HCT116 (cell line): ENCODE measurements around the gene MAF.

ENCODE experiments used
- CEBPB ChIP-seq: IDR thresholded peaks from 2 replicates; pipeline ENCODE4 v1.6.1; 2012; ENCODE audit warnings: low read depth
- EZH2 ChIP-seq: fragments of 200-600 bp; sonication (generic); IDR thresholded peaks from 2 replicates; pipeline ENCODE4 v1.6.1; 2017; ENCODE audit warnings: antibody characterized with exemption, mixed run types
- MAX ChIP-seq: IDR thresholded peaks from 2 replicates; pipeline ENCODE4 v1.6.1; 2012
- POLR2A ChIP-seq: IDR thresholded peaks from 2 replicates; pipeline ENCODE4 v1.7.0; 2011; ENCODE audit warnings: borderline replicate concordance; ENCODE audit not compliant: insufficient read depth, insufficient read length; ENCODE audit errors: extremely low read depth
- ZBTB33 ChIP-seq: IDR thresholded peaks from 2 replicates; pipeline ENCODE4 v1.6.1; 2011; ENCODE audit warnings: mild to moderate bottlenecking, low read length, moderate library complexity; ENCODE audit not compliant: insufficient replicate concordance; ENCODE audit errors: extremely low read depth
- TF ChIP-seq, protein P1 (sequence below), 3 experiments: fragments of 200-600 bp in 1 of 3; sonication (generic) in 1 of 3; IDR thresholded peaks in 2 of 3; conservative IDR thresholded peaks in 1 of 3; 2 replicates each; pipeline ENCODE4 v1.5.1; 2012 to 2017; ENCODE audit warnings: low read depth in 2 of 3, low read length in 2 of 3, antibody characterized with exemption in 1 of 3, borderline replicate concordance in 1 of 3, control low read depth in 1 of 3, mild to moderate bottlenecking in 1 of 3, mixed read lengths in 1 of 3, mixed run types in 1 of 3, moderate library complexity in 1 of 3; ENCODE audit not compliant: insufficient read depth in 1 of 3
- TF ChIP-seq, protein P2 (sequence below): IDR thresholded peaks from 2 replicates; pipeline ENCODE4 v1.6.1; 2012; ENCODE audit warnings: low read depth

DNA sequence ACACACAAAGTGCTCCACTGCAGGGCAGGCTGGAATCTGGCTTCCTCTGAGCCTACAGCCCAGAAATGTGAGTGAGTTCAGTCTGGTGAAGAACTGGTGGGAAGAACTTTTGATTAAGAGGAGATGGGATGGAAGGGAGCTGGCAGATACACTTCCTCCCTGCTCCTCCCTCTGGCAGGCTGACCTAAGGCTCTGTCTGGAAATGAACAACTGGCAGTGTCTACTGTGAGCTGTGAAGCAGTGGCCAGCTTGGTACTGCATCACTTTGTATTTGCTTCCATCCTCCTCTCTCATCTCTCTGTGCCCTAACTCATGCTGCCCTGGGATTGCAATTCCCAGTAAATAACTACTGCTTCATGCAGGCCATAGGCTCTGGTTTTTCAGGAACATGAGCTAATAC lies 45.6 kb downstream of the MAF start:
- TF ChIP-seq, protein P1, sequence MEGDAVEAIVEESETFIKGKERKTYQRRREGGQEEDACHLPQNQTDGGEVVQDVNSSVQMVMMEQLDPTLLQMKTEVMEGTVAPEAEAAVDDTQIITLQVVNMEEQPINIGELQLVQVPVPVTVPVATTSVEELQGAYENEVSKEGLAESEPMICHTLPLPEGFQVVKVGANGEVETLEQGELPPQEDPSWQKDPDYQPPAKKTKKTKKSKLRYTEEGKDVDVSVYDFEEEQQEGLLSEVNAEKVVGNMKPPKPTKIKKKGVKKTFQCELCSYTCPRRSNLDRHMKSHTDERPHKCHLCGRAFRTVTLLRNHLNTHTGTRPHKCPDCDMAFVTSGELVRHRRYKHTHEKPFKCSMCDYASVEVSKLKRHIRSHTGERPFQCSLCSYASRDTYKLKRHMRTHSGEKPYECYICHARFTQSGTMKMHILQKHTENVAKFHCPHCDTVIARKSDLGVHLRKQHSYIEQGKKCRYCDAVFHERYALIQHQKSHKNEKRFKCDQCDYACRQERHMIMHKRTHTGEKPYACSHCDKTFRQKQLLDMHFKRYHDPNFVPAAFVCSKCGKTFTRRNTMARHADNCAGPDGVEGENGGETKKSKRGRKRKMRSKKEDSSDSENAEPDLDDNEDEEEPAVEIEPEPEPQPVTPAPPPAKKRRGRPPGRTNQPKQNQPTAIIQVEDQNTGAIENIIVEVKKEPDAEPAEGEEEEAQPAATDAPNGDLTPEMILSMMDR (IDR thresholded peaks at IDR 0.05 in 2 of 3, conservative IDR thresholded peaks at IDR 0.05 in 1 of 3; ENCODE audit: borderline replicate concordance in 1 of 3, insufficient read depth in 1 of 3, low read depth in 2 of 3, low read length in 2 of 3), result no peak
- TF ChIP-seq, protein P2, sequence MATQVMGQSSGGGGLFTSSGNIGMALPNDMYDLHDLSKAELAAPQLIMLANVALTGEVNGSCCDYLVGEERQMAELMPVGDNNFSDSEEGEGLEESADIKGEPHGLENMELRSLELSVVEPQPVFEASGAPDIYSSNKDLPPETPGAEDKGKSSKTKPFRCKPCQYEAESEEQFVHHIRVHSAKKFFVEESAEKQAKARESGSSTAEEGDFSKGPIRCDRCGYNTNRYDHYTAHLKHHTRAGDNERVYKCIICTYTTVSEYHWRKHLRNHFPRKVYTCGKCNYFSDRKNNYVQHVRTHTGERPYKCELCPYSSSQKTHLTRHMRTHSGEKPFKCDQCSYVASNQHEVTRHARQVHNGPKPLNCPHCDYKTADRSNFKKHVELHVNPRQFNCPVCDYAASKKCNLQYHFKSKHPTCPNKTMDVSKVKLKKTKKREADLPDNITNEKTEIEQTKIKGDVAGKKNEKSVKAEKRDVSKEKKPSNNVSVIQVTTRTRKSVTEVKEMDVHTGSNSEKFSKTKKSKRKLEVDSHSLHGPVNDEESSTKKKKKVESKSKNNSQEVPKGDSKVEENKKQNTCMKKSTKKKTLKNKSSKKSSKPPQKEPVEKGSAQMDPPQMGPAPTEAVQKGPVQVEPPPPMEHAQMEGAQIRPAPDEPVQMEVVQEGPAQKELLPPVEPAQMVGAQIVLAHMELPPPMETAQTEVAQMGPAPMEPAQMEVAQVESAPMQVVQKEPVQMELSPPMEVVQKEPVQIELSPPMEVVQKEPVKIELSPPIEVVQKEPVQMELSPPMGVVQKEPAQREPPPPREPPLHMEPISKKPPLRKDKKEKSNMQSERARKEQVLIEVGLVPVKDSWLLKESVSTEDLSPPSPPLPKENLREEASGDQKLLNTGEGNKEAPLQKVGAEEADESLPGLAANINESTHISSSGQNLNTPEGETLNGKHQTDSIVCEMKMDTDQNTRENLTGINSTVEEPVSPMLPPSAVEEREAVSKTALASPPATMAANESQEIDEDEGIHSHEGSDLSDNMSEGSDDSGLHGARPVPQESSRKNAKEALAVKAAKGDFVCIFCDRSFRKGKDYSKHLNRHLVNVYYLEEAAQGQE, result no peak
- TF ChIP-seq POLR2A (no peak), MAX (no peak), EZH2 (no peak), ZBTB33 (no peak), CEBPB (no peak)
